ENCODE data around the gene LBR. TPM values are rescaled to one million over a fixed set of nuclear protein-coding genes. Genes with fewer than 3 reads are reported as not detected.

LBR gene
- 100 to 1,000 TPM in 2 of 3 donors, 10 to 100 TPM in 1; 87.9 to 161 (median 123) TPM for total RNA-seq
- long read RNA-seq, donor 1, transcript LBR-201 (14 exons, 3,745 nt) = major isoform, 109 of 178 reads
- long read RNA-seq, donor 1, partial matches to known transcripts = 34 of 178 reads
- long read RNA-seq, donor 1, other reads (novel, unspliced or antisense) = 32 of 178 reads
- long read RNA-seq, donor 2, transcript LBR-201 (14 exons, 3,745 nt) = major isoform, 13 of 33 reads
- long read RNA-seq, donor 2, partial matches to known transcripts = 20 of 33 reads
- long read RNA-seq, donor 2, other reads (novel, unspliced or antisense) = 0 of 33 reads

DNA sequence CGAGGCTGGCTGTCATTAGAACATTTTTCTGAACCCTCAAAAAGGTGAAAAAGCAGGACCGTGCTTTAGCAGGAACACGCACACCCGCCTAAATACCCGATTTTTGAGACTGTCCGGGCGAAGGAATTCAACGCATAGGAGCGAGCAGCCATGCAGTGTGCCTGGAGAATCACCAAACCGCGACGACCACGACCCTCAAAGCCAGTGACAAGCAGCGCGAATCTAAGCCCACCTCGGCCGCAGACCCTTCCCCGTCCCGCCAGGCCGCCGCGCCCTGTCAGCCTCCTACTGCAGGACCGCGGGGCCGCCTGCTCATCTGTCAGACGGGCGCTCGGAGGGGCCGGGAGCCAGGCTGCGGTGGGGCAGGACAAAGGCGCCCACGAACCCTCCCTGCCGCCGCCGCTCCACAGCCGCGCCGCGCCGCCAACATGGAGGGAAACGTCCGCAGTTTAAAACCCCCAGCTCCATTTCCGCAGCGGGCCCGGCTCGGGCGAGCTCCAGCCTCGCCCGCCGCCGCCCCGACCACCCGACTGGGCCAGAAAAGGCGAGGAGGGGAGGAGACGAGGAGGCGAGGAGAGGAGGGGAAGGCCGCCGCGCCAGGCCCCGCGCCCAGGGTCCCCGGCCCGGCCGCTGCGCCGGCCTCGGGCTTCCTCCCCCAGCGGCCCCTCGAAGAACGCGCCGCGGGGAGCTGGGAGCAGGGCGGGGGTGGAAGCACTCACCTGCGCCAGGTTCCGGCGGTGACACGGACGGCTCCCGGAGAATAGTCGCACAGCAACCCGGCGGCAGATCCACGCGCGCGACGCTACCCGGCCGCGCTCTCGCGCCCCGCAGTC is at the start of gene LBR:
Gene LBR (minus strand): TSS at position 804 of the 833 bp plus-strand sequence. CDS start 3,963 bp downstream, outside the sequence.
- Histone ChIP-seq H3K9me3 (no peaks in the 10 kb centered on the region), H3K36me3 (ENCODE audit: low read depth) (no peaks in the 10 kb centered on the region), H3K4me1 (ENCODE audit: low read depth) (peaks cover 32% of the 10 kb centered on the region), H3K4me3 (peak within 1 kb of the TSS; percentile 93)
- ATAC-seq = peak; percentile 11
- peak in 1 of 3 donors; percentile 76 for DNase-seq
- intact Hi-C loops (cut with DNase I, micrococcal nuclease) = no loop called here
- TF ChIP-seq, protein P1, sequence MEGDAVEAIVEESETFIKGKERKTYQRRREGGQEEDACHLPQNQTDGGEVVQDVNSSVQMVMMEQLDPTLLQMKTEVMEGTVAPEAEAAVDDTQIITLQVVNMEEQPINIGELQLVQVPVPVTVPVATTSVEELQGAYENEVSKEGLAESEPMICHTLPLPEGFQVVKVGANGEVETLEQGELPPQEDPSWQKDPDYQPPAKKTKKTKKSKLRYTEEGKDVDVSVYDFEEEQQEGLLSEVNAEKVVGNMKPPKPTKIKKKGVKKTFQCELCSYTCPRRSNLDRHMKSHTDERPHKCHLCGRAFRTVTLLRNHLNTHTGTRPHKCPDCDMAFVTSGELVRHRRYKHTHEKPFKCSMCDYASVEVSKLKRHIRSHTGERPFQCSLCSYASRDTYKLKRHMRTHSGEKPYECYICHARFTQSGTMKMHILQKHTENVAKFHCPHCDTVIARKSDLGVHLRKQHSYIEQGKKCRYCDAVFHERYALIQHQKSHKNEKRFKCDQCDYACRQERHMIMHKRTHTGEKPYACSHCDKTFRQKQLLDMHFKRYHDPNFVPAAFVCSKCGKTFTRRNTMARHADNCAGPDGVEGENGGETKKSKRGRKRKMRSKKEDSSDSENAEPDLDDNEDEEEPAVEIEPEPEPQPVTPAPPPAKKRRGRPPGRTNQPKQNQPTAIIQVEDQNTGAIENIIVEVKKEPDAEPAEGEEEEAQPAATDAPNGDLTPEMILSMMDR (IDR thresholded peaks at IDR 0.05) = no peak

DNA sequence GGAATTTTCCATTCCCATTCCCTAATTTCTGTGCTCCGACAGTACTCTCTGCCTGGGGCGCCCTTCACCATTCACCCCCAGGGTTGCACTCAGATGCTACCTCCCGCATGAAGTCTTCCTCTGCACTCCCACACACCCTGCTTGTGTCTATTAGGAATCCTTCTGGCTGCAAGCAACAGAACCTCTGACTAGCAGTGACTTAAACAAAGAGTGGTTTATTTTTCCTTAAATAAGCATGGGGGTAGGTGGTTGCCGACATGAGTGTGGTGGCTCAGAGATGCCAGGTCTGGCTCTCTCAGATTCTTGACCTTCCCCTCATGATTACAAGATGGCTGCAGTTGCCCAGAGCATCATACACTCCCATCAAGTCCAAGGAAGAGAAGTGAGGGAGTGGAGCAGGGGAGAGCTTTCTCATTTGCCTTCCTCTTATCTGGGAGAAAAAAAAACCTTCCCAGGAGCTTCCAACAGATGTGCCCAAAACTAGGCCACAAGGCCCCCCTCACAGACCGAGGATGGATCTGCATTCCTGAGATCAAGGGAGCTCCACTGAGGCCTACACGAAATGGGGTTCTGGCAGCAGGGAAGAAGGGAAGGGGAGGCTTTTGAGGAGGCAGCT is 49.6 kb upstream of the LBR start:
- ATAC-seq = no peak

DNA sequence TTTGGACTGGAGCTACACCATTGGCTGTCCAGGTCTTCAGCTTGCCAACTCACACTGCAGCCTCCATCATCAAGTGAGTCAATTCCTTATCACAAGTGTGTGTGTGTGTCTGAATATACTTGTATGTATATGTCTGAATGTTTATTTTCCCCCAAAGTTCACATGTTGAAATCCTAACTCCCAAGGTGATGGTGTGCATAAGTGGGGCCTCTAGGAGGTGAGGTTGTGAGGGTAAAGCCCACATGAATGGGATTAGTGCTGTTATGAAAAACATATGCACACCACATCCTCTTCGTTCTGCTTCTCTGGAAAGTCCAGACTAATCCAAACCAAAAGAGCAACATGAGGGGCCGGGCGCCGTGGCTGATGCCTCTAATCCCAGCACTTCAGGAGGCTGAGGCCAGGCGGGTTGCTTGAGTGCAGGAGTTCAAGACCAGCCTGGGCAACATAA is 48.7 kb upstream of the LBR start:
- no peak for ATAC-seq
- intact Hi-C loops (cut with DNase I, micrococcal nuclease) = loop anchor here (5.0 to 10.0 kb wide), 3 partner anchors 296 to 498 kb away; no protein-coding TSS in a partner anchor
- Histone ChIP-seq H3K4me1 (ENCODE audit: low read depth) (peaks cover 8% of the 10 kb centered on the region), H3K9me3 (no peaks in the 10 kb centered on the region), H3K4me3 (no peak overlapping the region), H3K36me3 (ENCODE audit: low read depth) (no peaks in the 10 kb centered on the region)
- no peak for DNase-seq
- TF ChIP-seq, protein P1 (IDR thresholded peaks at IDR 0.05) = no peak

More for the DNA sequence above, 49.6 kb upstream of the LBR start:
- intact Hi-C loops (cut with DNase I, micrococcal nuclease) = loop anchor here (5.0 to 10.0 kb wide), 3 partner anchors 295 to 497 kb away; no protein-coding TSS in a partner anchor
- Histone ChIP-seq H3K4me3 (no peak overlapping the region), H3K36me3 (ENCODE audit: low read depth) (no peaks in the 10 kb centered on the region), H3K4me1 (ENCODE audit: low read depth) (peaks cover 8% of the 10 kb centered on the region), H3K9me3 (no peaks in the 10 kb centered on the region)
- no peak for DNase-seq
- TF ChIP-seq, protein P1 (IDR thresholded peaks at IDR 0.05) = no peak

DNA sequence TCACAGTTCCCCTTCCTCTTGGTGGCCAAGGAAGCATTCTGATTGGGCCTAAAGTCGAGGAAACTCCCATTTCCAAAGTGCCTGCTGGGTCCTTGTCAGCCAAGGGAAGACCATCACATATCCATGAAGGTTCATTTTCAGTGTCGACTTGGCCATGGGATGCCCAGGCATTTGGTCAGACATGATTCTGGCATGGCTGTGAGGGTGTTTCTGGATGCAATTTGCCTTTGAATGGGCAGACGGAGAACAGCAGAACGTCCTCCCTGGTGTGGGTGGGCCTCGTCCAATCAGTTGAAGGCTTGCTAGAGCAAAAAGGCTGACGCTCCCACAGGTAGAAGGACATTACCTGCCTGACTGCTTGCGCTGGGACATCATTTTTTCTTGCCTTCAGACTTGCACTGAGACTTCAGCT is 48.3 kb upstream of the LBR start:
- Histone ChIP-seq H3K36me3 (ENCODE audit: low read depth) (no peaks in the 10 kb centered on the region), H3K4me3 (no peak overlapping the region), H3K9me3 (no peaks in the 10 kb centered on the region), H3K4me1 (ENCODE audit: low read depth) (peaks cover 8% of the 10 kb centered on the region)
- DNase-seq = no peak
- TF ChIP-seq, protein P1 (IDR thresholded peaks at IDR 0.05) = no peak
- ATAC-seq = no peak
- intact Hi-C loops (cut with DNase I, micrococcal nuclease) = loop anchor here (5.0 to 10.0 kb wide), 3 partner anchors 296 to 499 kb away; no protein-coding TSS in a partner anchor

Data from mucosa of descending colon (tissue), 3 donors.